CD14-positive monocyte (primary cell): Measurements from ENCODE around the gene DOK4. TPM values are rescaled to one million over a fixed set of nuclear protein-coding genes. Genes with fewer than 3 reads are reported as not detected.

Experiments used
- DNase-seq, 3 donors: peaks; one replicate each; pipeline ENCODE4 v3.0.0-alpha.2; 2011 to 2022
- H2AFZ ChIP-seq: 2 replicates; pipeline ENCODE4 v1.6.0; 2012; ENCODE audit warnings: mild to moderate bottlenecking, low read depth, low read length, inconsistent platforms; ENCODE audit not compliant: insufficient read depth, poor library complexity, severe bottlenecking
- H3K27ac ChIP-seq, 2 donors: 1 replicate in 1 of 2; 2 replicates in 1 of 2; pipeline ENCODE4 v1.5.1; 2012 to 2013; ENCODE audit warnings: low read length in 2 of 2, control low read depth in 1 of 2, inconsistent platforms in 1 of 2, low read depth in 1 of 2, mild to moderate bottlenecking in 1 of 2
- H3K27me3 ChIP-seq, 2 donors: one replicate each; pipeline versions ENCODE4 v1.6.0 to v1.6.1; 2011 to 2013; ENCODE audit warnings: low read length in 2 of 2; ENCODE audit not compliant: control insufficient read depth in 2 of 2, insufficient read depth in 2 of 2
- H3K36me3 ChIP-seq, 2 donors: replicated peaks in 1 of 2; 1 replicate in 1 of 2; 2 replicates in 1 of 2; pipeline versions ENCODE4 v1.5.1 to v1.6.1; 2012 to 2013; ENCODE audit warnings: low read length in 2 of 2, control low read depth in 1 of 2, inconsistent platforms in 1 of 2, mild to moderate bottlenecking in 1 of 2; ENCODE audit not compliant: insufficient read depth in 2 of 2, control insufficient read depth in 1 of 2
- H3K4me1 ChIP-seq, 2 donors: 1 replicate in 1 of 2; 2 replicates in 1 of 2; pipeline versions ENCODE4 v1.5.1 to v1.6.1; 2012 to 2013; ENCODE audit warnings: low read length in 2 of 2, control low read depth in 1 of 2, inconsistent platforms in 1 of 2, mild to moderate bottlenecking in 1 of 2, moderate library complexity in 1 of 2; ENCODE audit not compliant: insufficient read depth in 2 of 2, control insufficient read depth in 1 of 2
- H3K4me2 ChIP-seq: replicated peaks from 2 replicates; pipeline ENCODE3; 2012; ENCODE audit warnings: low read length, moderate library complexity, mild to moderate bottlenecking; ENCODE audit not compliant: poor library complexity, severe bottlenecking; ENCODE audit errors: extremely low read depth
- H3K4me3 ChIP-seq, 3 experiments: fragments of 200-600 bp in 1 of 3; sonication (generic) in 1 of 3; replicated peaks in 1 of 3; 1 replicate in 2 of 3; 2 replicates in 1 of 3; pipeline ENCODE4 v1.5.1; 2011 to 2013; ENCODE audit warnings: low read length in 3 of 3, mild to moderate bottlenecking in 3 of 3, control low read depth in 2 of 3, low read depth in 2 of 3, inconsistent platforms in 1 of 3, moderate library complexity in 1 of 3
- H3K79me2 ChIP-seq: 2 replicates; pipeline ENCODE4 v1.6.0; 2012; ENCODE audit warnings: mild to moderate bottlenecking, control low read depth, inconsistent platforms, low read length, moderate library complexity; ENCODE audit not compliant: insufficient read depth
- H3K9ac ChIP-seq: 2 replicates; pipeline ENCODE4 v1.6.0; 2017; ENCODE audit warnings: low read length, mild to moderate bottlenecking; ENCODE audit not compliant: insufficient read depth, poor library complexity, severe bottlenecking
- H3K9me3 ChIP-seq, 2 donors: replicated peaks in 1 of 2; 1 replicate in 1 of 2; 2 replicates in 1 of 2; pipeline versions ENCODE4 v1.5.1 to v1.6.1; 2012 to 2013; ENCODE audit warnings: low read length in 2 of 2, control low read depth in 1 of 2; ENCODE audit not compliant: control insufficient read depth in 1 of 2, insufficient read depth in 1 of 2
- H4K20me1 ChIP-seq: 2 replicates; pipeline ENCODE4 v1.6.0; 2012; ENCODE audit warnings: mild to moderate bottlenecking, low read length, control low read depth, moderate library complexity; ENCODE audit not compliant: insufficient read depth
- H3K27ac Mint-ChIP-seq, 7 donors: one replicate each; pipeline ENCODE4 v1.8.0; 2020; ENCODE audit warnings: mild to moderate bottlenecking in 7 of 7, mixed read lengths in 7 of 7, moderate library complexity in 6 of 7, inconsistent platforms in 2 of 7
- H3K27me3 Mint-ChIP-seq, 3 donors: one replicate each; pipeline ENCODE4 v1.8.0; 2021 to 2022; ENCODE audit warnings: low read depth in 3 of 3, mild to moderate bottlenecking in 3 of 3, mixed read lengths in 3 of 3, moderate library complexity in 3 of 3, inconsistent platforms in 1 of 3
- H3K36me3 Mint-ChIP-seq, 2 donors: one replicate each; pipeline ENCODE4 v1.8.0; 2020; ENCODE audit warnings: mixed read lengths in 2 of 2, inconsistent platforms in 1 of 2, mild to moderate bottlenecking in 1 of 2
- H3K4me1 Mint-ChIP-seq: one replicate; pipeline ENCODE4 v1.8.0; 2020; ENCODE audit warnings: mild to moderate bottlenecking, mixed read lengths
- H3K4me3 Mint-ChIP-seq, 2 donors: one replicate each; pipeline ENCODE4 v1.8.0; 2020; ENCODE audit warnings: mild to moderate bottlenecking in 2 of 2, mixed read lengths in 2 of 2, moderate library complexity in 1 of 2
- H3K9me3 Mint-ChIP-seq, 7 donors: one replicate each; pipeline ENCODE4 v1.8.0; 2020 to 2022; ENCODE audit warnings: mixed read lengths in 7 of 7, mild to moderate bottlenecking in 6 of 7, moderate library complexity in 6 of 7, inconsistent platforms in 2 of 7
- CTCF ChIP-seq: fragments of 200-600 bp; IDR thresholded peaks from one replicate; pipeline ENCODE4 v1.8.0; 2022; ENCODE audit warnings: antibody characterized with exemption, mild to moderate bottlenecking
- WGBS: methylation state at CpG from one replicate; pipeline ENCODE4 v1.1.5; 2013; ENCODE audit warnings: missing lambda C conversion rate; ENCODE audit not compliant: insufficient coverage; 5-methylcytosine and 5-hydroxymethylcytosine counted together
- intact Hi-C, 2 donors: fragments of 100-400 bp; cut with micrococcal nuclease; formaldehyde crosslinking; loops; one replicate each; pipeline versions ENCODE4 v1.15.0 to v1.15.1; 2023
- polyA plus RNA-seq, 3 donors: library from polyadenylated mRNA; depleted of rRNA in 1 of 3; unstranded in 2 of 3; stranded (reverse) in 1 of 3; fragments of 300-500 nt in 2 of 3; fragments of >200 nt in 1 of 3; fragmentation: Illumina TruSeq in 2 of 3; gene quantifications; 1 replicate in 2 of 3; 2 replicates in 1 of 3; pipeline ENCODE4 v1.2.3, GENCODE V29; 2012 to 2021

Gene DOK4
- polyA plus RNA-seq, 3 donors: 0.09 to 0.17 TPM; not detected in 1

GRCh38 chr16:57462978-57463362 lies 23.3 kb downstream of the DOK4 start:
- Mint-ChIP-seq H3K27me3 (peaks cover 0 to 3% (median 3%) of the 10 kb centered on the region in 3 donors), H3K27ac (peak overlapping the region; percentile 70 to 99 (median 97)), H3K4me3 (peak overlapping the region; percentile 99), H3K9me3 (no peaks in the 10 kb centered on the region), H3K36me3 (peaks cover 66% of the 10 kb centered on the region in 2 donors), H3K4me1 (peaks cover 22% of the 10 kb centered on the region)
- WGBS: 0% methylated on average over 3 of the region's 16 CpGs
- peaks cover 13% of the 10 kb centered on the region for H4K20me1 ChIP-seq
- no peak for TF ChIP-seq CTCF
- intact Hi-C loops: loop anchor here in 1 of 2 donors (2.0 to 10.0 kb wide), 2 partner anchors 16 to 272 kb away; partner anchors contain the start of genes CIAPIN1, COQ9 and KATNB1
- no peaks in the 10 kb centered on the region for H3K9me3 ChIP-seq
- peak overlapping the region; percentile 53 to 85 (median 74) for H3K4me3 ChIP-seq
- H3K27me3 ChIP-seq: no peaks in the 10 kb centered on the region
- H3K36me3 ChIP-seq: peaks cover 60 to 65% of the 10 kb centered on the region in 2 donors
- H3K27ac ChIP-seq: peak overlapping the region in 1 of 2 donors; percentile 80
- H3K9ac ChIP-seq: peak overlapping the region; percentile 69
- H2AFZ ChIP-seq: peak overlapping the region; percentile 78
- no peak for DNase-seq
- peaks cover 24% of the 10 kb centered on the region for H3K79me2 ChIP-seq
- peak overlapping the region; percentile 88 for H3K4me2 ChIP-seq
- peaks cover 9 to 11% of the 10 kb centered on the region in 2 donors for H3K4me1 ChIP-seq

- peak within 1 kb of the TSS; percentile 69 for H3K9ac ChIP-seq
- peak; percentile 86 to 87 (median 87) for DNase-seq
- Mint-ChIP-seq H3K9me3 (no peaks in the 10 kb centered on the region), H3K4me3 (peak within 1 kb of the TSS; percentile 99), H3K27ac (peak within 1 kb of the TSS; percentile 94 to 99 (median 97)), H3K4me1 (peaks cover 22% of the 10 kb centered on the region), H3K27me3 (peaks cover 0 to 3% (median 2%) of the 10 kb centered on the region in 3 donors), H3K36me3 (peaks cover 65 to 66% of the 10 kb centered on the region in 2 donors)
- peak within 1 kb of the TSS; percentile 78 for H2AFZ ChIP-seq
- peak within 1 kb of the TSS; percentile 88 for H3K4me2 ChIP-seq
- TF ChIP-seq CTCF: peak; percentile 97
- peaks cover 24% of the 10 kb centered on the region for H3K79me2 ChIP-seq
- peaks cover 13% of the 10 kb centered on the region for H4K20me1 ChIP-seq
- H3K4me3 ChIP-seq: peak within 1 kb of the TSS; percentile 53 to 85 (median 74)
- no peaks in the 10 kb centered on the region for H3K9me3 ChIP-seq
- H3K4me1 ChIP-seq: peaks cover 9 to 11% of the 10 kb centered on the region in 2 donors
- intact Hi-C loops: loop anchor here in 1 of 2 donors (2.0 to 10.0 kb wide), 2 partner anchors 16 to 272 kb away; partner anchors contain the start of genes CIAPIN1, COQ9 and KATNB1
- peaks cover 60 to 65% of the 10 kb centered on the region in 2 donors for H3K36me3 ChIP-seq
- under 1% methylated on average over 33 of the region's 47 CpGs for WGBS
- H3K27me3 ChIP-seq: no peaks in the 10 kb centered on the region
- peak within 1 kb of the TSS; percentile 9 to 80 for H3K27ac ChIP-seq
Observed at GRCh38 chr16:57462209-57462977, 23.9 kb downstream of the DOK4 start, which contains the start of gene POLR2C. TSS of gene POLR2C (plus strand) at chr16:57462679. CDS start at chr16:57462725, 46 bp downstream.
